GM18870 (cell line): ENCODE data around the gene OPA1.

Experiments
- ATAC-seq: cut with Tn5 transposase; IDR thresholded peaks from one replicate; pipeline ENCODE4 v1.9.1; 2021; ENCODE audit warnings: moderate library complexity; ENCODE audit not compliant: unreplicated experiment

OPA1 gene

GRCh38 chr3:193645806-193646205, 52.8 kb downstream of the OPA1 start:
- no peak for ATAC-seq

GRCh38 chr3:193648542-193649076, 55.6 kb downstream of the OPA1 start:
- ATAC-seq: no peak

- ATAC-seq: no peak
Measured at GRCh38 chr3:193650585-193650984, 57.6 kb downstream of the OPA1 start.

GRCh38 chr3:193655831-193656433, 62.9 kb downstream of the OPA1 start:
- no peak for ATAC-seq

- no peak for ATAC-seq
Measured at GRCh38 chr3:193656445-193656844, 63.4 kb downstream of the OPA1 start.

- no peak for ATAC-seq
Measured at GRCh38 chr3:193656878-193657282, 63.9 kb downstream of the OPA1 start.

GRCh38 chr3:193660171-193660570, 67.2 kb downstream of the OPA1 start:
- ATAC-seq: no peak

- ATAC-seq: no peak
Measured at GRCh38 chr3:193660698-193661411, 67.8 kb downstream of the OPA1 start.

- ATAC-seq: no peak
Measured at GRCh38 chr3:193662757-193663322, 69.8 kb downstream of the OPA1 start.

- no peak for ATAC-seq
Measured at GRCh38 chr3:193665370-193665989, 72.5 kb downstream of the OPA1 start.

GRCh38 chr3:193673845-193674244, 80.8 kb downstream of the OPA1 start:
- no peak for ATAC-seq

- no peak for ATAC-seq
Measured at GRCh38 chr3:193674714-193675113, 81.7 kb downstream of the OPA1 start.

GRCh38 chr3:193677734-193678133, 84.7 kb downstream of the OPA1 start:
- no peak for ATAC-seq

- ATAC-seq: no peak
Measured at GRCh38 chr3:193680220-193680619, 87.2 kb downstream of the OPA1 start.

GRCh38 chr3:193681631-193682030, 88.6 kb downstream of the OPA1 start:
- no peak for ATAC-seq

- ATAC-seq: no peak
Measured at GRCh38 chr3:193686665-193687483, 93.9 kb downstream of the OPA1 start.

- no peak for ATAC-seq
Measured at GRCh38 chr3:193688834-193689714, 96.1 kb downstream of the OPA1 start.

- no peak for ATAC-seq
Measured at GRCh38 chr3:193693774-193694173, 100.8 kb downstream of the OPA1 start.

GRCh38 chr3:193701953-193702635, 109.1 kb downstream of the OPA1 start:
- ATAC-seq: peak; percentile 49
